Measurements from ENCODE around the gene SPRN. TPM values are rescaled to one million over a fixed set of nuclear protein-coding genes. Genes with fewer than 3 reads are reported as not detected.

SPRN gene
- total and polyA plus RNA-seq, 8 donors = 0.18 to 5.2 TPM; not detected in 6

GRCh38 chr10:133394064-133394663 is 30.3 kb downstream of the SPRN start, which contains the start of gene MTG1:
Gene MTG1, plus strand, starts transcription at chr10:133394157. Its CDS starts 64 bp downstream, at chr10:133394221.
- peak within 1 kb of the TSS; percentile 78 to 96 (median 88) for H3K4me3 ChIP-seq
- 0 to 2% (median 1%) methylated on average over 27 to 69 of the region's 69 CpGs for WGBS, 5 donors
- H3K27ac ChIP-seq = peak within 1 kb of the TSS; percentile 86 to 88 (median 87)
- intact Hi-C loops (cut with DNase I; ENCODE audit: low total_unique reads) = no loop called here
- DNase-seq = peak; percentile 95 to 99
- H3K4me1 ChIP-seq = peaks cover 0 to 25% (median 23%) of the 10 kb centered on the region in 4 donors
- no peaks in the 10 kb centered on the region for H3K9me3 ChIP-seq
- peak; percentile 78 to 94 (median 84) for TF ChIP-seq POLR2AphosphoS5 (IDR thresholded peaks at IDR 0.05)
- TF ChIP-seq CTCF (IDR thresholded peaks at IDR 0.05) = peak in 2 of 7 experiments; percentile 29 to 35
- no peak for TF ChIP-seq EP300 (IDR thresholded peaks at IDR 0.05)
- peak in 1 of 4 donors; percentile 22 for TF ChIP-seq POLR2A (IDR thresholded peaks at IDR 0.05)
- H3K27me3 ChIP-seq = no peaks in the 10 kb centered on the region
- peaks cover 16 to 58% (median 51%) of the 10 kb centered on the region in 4 donors for H3K36me3 ChIP-seq

- WGBS, 5 donors = 33 to 35% (median 34%) methylated on average over 27 of the region's 27 CpGs
- intact Hi-C loops (cut with DNase I; ENCODE audit: low total_unique reads) = no loop called here
- Histone ChIP-seq H3K4me1 (peaks cover 0 to 25% (median 23%) of the 10 kb centered on the region in 4 donors), H3K27me3 (no peaks in the 10 kb centered on the region), H3K27ac (peak overlapping the region; percentile 86 to 88 (median 87)), H3K36me3 (peaks cover 9 to 58% (median 48%) of the 10 kb centered on the region in 4 donors), H3K4me3 (peak overlapping the region; percentile 78 to 96 (median 88)), H3K9me3 (no peaks in the 10 kb centered on the region)
- TF ChIP-seq POLR2A (IDR thresholded peaks at IDR 0.05) = no peak
- TF ChIP-seq EP300 (IDR thresholded peaks at IDR 0.05) = no peak
- TF ChIP-seq CTCF (IDR thresholded peaks at IDR 0.05) = no peak
- TF ChIP-seq POLR2AphosphoS5 (IDR thresholded peaks at IDR 0.05) = no peak
- DNase-seq = peak in 1 of 2 donors; percentile 20
These were observed 30.9 kb downstream of the SPRN start for GRCh38 chr10:133393401-133394063.

GRCh38 chr10:133391761-133392518 is 32.5 kb downstream of the SPRN start:
- intact Hi-C loops (cut with DNase I; ENCODE audit: low total_unique reads) = no loop called here
- 71 to 83% (median 80%) methylated on average over 11 to 12 of the region's 12 CpGs for WGBS, 5 donors
- Histone ChIP-seq H3K27ac (peak overlapping the region in 1 of 5 donors; percentile 20), H3K27me3 (no peaks in the 10 kb centered on the region), H3K9me3 (no peaks in the 10 kb centered on the region), H3K4me3 (no peak overlapping the region), H3K4me1 (peaks cover 0 to 27% (median 24%) of the 10 kb centered on the region in 4 donors), H3K36me3 (peaks cover 3 to 53% (median 40%) of the 10 kb centered on the region in 4 donors)
- peak in 1 of 2 donors; percentile 19 for DNase-seq
- TF ChIP-seq POLR2A (IDR thresholded peaks at IDR 0.05) (no peak), EP300 (IDR thresholded peaks at IDR 0.05) (no peak), CTCF (IDR thresholded peaks at IDR 0.05) (no peak)

GRCh38 chr10:133391249-133391635 is 33.2 kb downstream of the SPRN start:
- WGBS, 5 donors = 89 to 97% (median 94%) methylated on average over 10 to 12 of the region's 12 CpGs
- no peak for DNase-seq
- intact Hi-C loops (cut with DNase I; ENCODE audit: low total_unique reads) = no loop called here

More at GRCh38 chr10:133391249-133391635, 33.2 kb downstream of the SPRN start:
- Histone ChIP-seq H3K9me3 (no peaks in the 10 kb centered on the region), H3K4me1 (peaks cover 0 to 27% (median 22%) of the 10 kb centered on the region in 4 donors), H3K27ac (peak overlapping the region in 1 of 5 donors; percentile 20), H3K27me3 (no peaks in the 10 kb centered on the region), H3K4me3 (no peak overlapping the region), H3K36me3 (peaks cover 0 to 49% (median 33%) of the 10 kb centered on the region in 4 donors)
- no peak for TF ChIP-seq EP300 (IDR thresholded peaks at IDR 0.05)
- no peak for TF ChIP-seq POLR2A (IDR thresholded peaks at IDR 0.05)
- TF ChIP-seq CTCF (IDR thresholded peaks at IDR 0.05) = no peak
- no peak for TF ChIP-seq POLR2AphosphoS5 (IDR thresholded peaks at IDR 0.05)

All from stomach (tissue), 9 donors.